ENCODE measurements around the gene ARL8A.

Gene ARL8A

GRCh38 chr1:202123336-202123813 lies 21.2 kb downstream of the ARL8A start:
- no peak for TF ChIP-seq ZFX (IDR thresholded peaks at IDR 0.05; ENCODE audit: borderline replicate concordance)
- no peak for TF ChIP-seq CTCF (IDR thresholded peaks at IDR 0.05)
- H3K27ac ChIP-seq = no peak overlapping the region

- TF ChIP-seq ZFX (IDR thresholded peaks at IDR 0.05; ENCODE audit: borderline replicate concordance) (no peak), CTCF (IDR thresholded peaks at IDR 0.05) (peak; percentile 53)
- no peak within 1 kb of the TSS for H3K27ac ChIP-seq
Measured at GRCh38 chr1:202122639-202123335, 21.8 kb downstream of the ARL8A start, which contains the start of gene GPR37L1. Gene GPR37L1, plus strand, starts transcription at chr1:202122917. Its CDS starts 47 bp downstream, at chr1:202122964.

GRCh38 chr1:202121006-202121405 lies 23.5 kb downstream of the ARL8A start:
- no peak overlapping the region for H3K27ac ChIP-seq
- no peak for TF ChIP-seq CTCF (IDR thresholded peaks at IDR 0.05)
- TF ChIP-seq ZFX (IDR thresholded peaks at IDR 0.05; ENCODE audit: borderline replicate concordance) = no peak

GRCh38 chr1:202117898-202118371 lies 26.6 kb downstream of the ARL8A start:
- peak overlapping the region; percentile 37; the same call in 1 of the 2 replicates for H3K27ac ChIP-seq
- TF ChIP-seq CTCF (IDR thresholded peaks at IDR 0.05) (no peak), ZFX (IDR thresholded peaks at IDR 0.05; ENCODE audit: borderline replicate concordance) (no peak)

GRCh38 chr1:202116287-202116686 lies 28.2 kb downstream of the ARL8A start:
- TF ChIP-seq ZFX (IDR thresholded peaks at IDR 0.05; ENCODE audit: borderline replicate concordance) = no peak
- no peak for TF ChIP-seq CTCF (IDR thresholded peaks at IDR 0.05)
- no peak overlapping the region for H3K27ac ChIP-seq

GRCh38 chr1:202113690-202114300 lies 30.7 kb downstream of the ARL8A start:
- peak overlapping the region; percentile 3 for H3K27ac ChIP-seq
- TF ChIP-seq CTCF (IDR thresholded peaks at IDR 0.05) (no peak), ZFX (IDR thresholded peaks at IDR 0.05; ENCODE audit: borderline replicate concordance) (no peak)

Data from 22Rv1 (cell line).